ENCODE data around the gene SDK1. TPM values are rescaled to one million over a fixed set of nuclear protein-coding genes. Genes with fewer than 3 reads are reported as not detected.

The SDK1 gene
- total RNA-seq, 4 donors from 2014 or later: 1.2 to 1.8 (median 1.5) TPM

DNA sequence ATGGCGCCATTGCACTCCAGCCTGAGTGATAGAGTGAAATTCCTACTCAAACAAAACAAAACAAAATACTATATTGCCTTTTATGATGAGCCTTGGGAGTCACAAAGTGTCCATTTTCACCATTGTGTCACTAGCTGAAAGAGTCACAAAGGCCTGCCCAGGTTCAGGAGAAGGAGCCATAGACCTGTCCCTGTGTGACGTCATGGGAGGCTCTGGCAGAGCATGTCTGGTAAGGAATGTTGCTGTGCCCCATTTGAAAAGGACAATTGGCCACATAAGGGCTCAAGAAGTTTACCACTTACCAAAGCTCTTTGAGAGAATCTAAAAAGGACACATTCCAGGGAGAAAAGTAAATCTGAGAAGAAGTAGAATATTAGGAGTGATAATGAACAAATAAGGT, 367.7 kb downstream of the SDK1 start:
- Histone ChIP-seq H3K4me3 (no peak overlapping the region), H3K9me3 (no peaks in the 10 kb centered on the region), H3K27ac (no peak overlapping the region), H3K4me1 (no peaks in the 10 kb centered on the region), H3K36me3 (no peaks in the 10 kb centered on the region), H3K27me3 (no peaks in the 10 kb centered on the region)
- DNase-seq (no peak), ATAC-seq (no peak)
- no peak for TF ChIP-seq POLR2A (IDR thresholded peaks at IDR 0.05)
- TF ChIP-seq, protein P1, sequence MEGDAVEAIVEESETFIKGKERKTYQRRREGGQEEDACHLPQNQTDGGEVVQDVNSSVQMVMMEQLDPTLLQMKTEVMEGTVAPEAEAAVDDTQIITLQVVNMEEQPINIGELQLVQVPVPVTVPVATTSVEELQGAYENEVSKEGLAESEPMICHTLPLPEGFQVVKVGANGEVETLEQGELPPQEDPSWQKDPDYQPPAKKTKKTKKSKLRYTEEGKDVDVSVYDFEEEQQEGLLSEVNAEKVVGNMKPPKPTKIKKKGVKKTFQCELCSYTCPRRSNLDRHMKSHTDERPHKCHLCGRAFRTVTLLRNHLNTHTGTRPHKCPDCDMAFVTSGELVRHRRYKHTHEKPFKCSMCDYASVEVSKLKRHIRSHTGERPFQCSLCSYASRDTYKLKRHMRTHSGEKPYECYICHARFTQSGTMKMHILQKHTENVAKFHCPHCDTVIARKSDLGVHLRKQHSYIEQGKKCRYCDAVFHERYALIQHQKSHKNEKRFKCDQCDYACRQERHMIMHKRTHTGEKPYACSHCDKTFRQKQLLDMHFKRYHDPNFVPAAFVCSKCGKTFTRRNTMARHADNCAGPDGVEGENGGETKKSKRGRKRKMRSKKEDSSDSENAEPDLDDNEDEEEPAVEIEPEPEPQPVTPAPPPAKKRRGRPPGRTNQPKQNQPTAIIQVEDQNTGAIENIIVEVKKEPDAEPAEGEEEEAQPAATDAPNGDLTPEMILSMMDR (IDR thresholded peaks at IDR 0.05 in 4 of 5, conservative IDR thresholded peaks at IDR 0.05 in 1 of 5): no peak
- in situ Hi-C loops (cut with MboI; ENCODE audit: low sequenced_read_pairs in 4 of 4): no loop called here
- intact Hi-C loops (cut with DNase I; ENCODE audit: low total_unique reads): no loop called here

DNA sequence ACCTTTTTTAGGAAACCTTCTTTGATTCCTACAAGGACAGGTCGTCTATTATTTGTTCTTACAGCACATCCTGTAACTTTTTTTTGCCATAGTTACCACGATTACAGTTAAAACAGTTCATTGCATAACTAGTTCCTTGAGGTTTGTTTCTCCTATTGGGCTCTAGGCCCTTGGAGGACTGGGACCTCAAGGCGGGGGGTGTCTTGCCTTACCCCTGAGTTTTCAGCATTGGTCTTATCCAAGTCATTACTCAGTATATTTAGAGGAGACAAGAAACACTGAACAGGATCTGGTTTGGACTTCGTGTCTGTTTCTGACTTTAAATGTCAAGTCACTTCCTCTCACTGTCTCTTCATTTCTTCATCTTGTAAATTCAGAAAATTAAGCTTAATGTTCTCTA, 369.8 kb downstream of the SDK1 start:
- intact Hi-C loops (cut with DNase I; ENCODE audit: low total_unique reads): no loop called here
- in situ Hi-C loops (cut with MboI; ENCODE audit: low sequenced_read_pairs in 4 of 4): no loop called here

GRCh38 chr7:3673524-3673923, 372.5 kb downstream of the SDK1 start:
- Histone ChIP-seq H3K36me3 (no peaks in the 10 kb centered on the region), H3K4me3 (no peak overlapping the region), H3K9me3 (no peaks in the 10 kb centered on the region), H3K27ac (no peak overlapping the region), H3K27me3 (no peaks in the 10 kb centered on the region), H3K4me1 (no peaks in the 10 kb centered on the region)
- ATAC-seq (no peak), DNase-seq (no peak)
- no peak for TF ChIP-seq POLR2A (IDR thresholded peaks at IDR 0.05)
- TF ChIP-seq, protein P1 (IDR thresholded peaks at IDR 0.05 in 4 of 5, conservative IDR thresholded peaks at IDR 0.05 in 1 of 5): peak in 2 of 5 experiments; percentile 17 to 24
- intact Hi-C loops (cut with DNase I; ENCODE audit: low total_unique reads) (no loop called here), in situ Hi-C loops (cut with MboI; ENCODE audit: low sequenced_read_pairs in 4 of 4) (no loop called here)

More for the DNA sequence above, 369.8 kb downstream of the SDK1 start:
- H3K4me1 ChIP-seq: no peaks in the 10 kb centered on the region
- H3K27ac ChIP-seq: no peak overlapping the region
- ATAC-seq (no peak), DNase-seq (no peak)
- H3K27me3 ChIP-seq: no peaks in the 10 kb centered on the region
- TF ChIP-seq, protein P1 (IDR thresholded peaks at IDR 0.05 in 4 of 5, conservative IDR thresholded peaks at IDR 0.05 in 1 of 5): no peak
- TF ChIP-seq POLR2A (IDR thresholded peaks at IDR 0.05): no peak
- no peaks in the 10 kb centered on the region for H3K36me3 ChIP-seq
- no peaks in the 10 kb centered on the region for H3K9me3 ChIP-seq
- H3K4me3 ChIP-seq: no peak overlapping the region

GRCh38 chr7:3678314-3678810, 377.3 kb downstream of the SDK1 start:
- H3K9me3 ChIP-seq: no peaks in the 10 kb centered on the region
- ATAC-seq: no peak
- intact Hi-C loops (cut with DNase I; ENCODE audit: low total_unique reads) (no loop called here), in situ Hi-C loops (cut with MboI; ENCODE audit: low sequenced_read_pairs in 4 of 4) (no loop called here)
- no peak overlapping the region for H3K4me3 ChIP-seq
- no peaks in the 10 kb centered on the region for H3K27me3 ChIP-seq
- H3K27ac ChIP-seq: no peak overlapping the region
- DNase-seq: no peak
- no peaks in the 10 kb centered on the region for H3K36me3 ChIP-seq
- H3K4me1 ChIP-seq: no peaks in the 10 kb centered on the region
- TF ChIP-seq POLR2A (IDR thresholded peaks at IDR 0.05): no peak

DNA sequence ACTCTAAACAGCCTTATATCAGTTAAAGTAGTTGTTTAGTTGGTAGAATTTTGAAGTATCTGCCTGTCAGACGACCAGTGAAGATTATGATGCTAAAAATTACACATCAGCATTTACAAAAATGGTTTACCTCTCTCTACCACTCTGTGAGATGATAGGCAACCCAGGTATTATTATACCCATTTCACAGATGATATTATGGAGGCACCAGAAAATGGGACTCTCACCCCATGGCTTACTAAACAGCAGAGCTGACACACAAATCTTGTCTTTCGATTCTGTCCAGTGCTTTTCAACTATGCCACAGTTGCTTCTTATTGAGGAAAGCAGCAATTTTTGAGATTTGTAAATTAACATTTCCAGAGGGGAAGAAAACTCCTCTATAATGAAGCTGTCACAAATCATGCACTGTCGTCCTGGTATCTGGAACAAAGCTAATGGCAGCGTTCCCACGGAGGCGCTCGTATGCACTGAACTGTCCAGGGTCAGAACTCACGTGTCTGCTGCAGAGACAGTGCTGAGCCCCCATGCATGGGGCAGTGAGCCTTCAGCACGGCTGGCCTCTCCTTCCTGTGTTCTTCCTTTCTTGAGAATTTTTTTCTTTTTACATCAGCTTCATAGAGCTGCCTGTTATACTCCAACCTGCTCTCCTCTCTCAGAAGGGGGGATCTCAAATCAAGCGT, 381.1 kb downstream of the SDK1 start:
- no peaks in the 10 kb centered on the region for H3K4me1 ChIP-seq
- no peaks in the 10 kb centered on the region for H3K36me3 ChIP-seq
- no peak overlapping the region for H3K27ac ChIP-seq
- ATAC-seq (no peak), DNase-seq (no peak)
- intact Hi-C loops (cut with DNase I; ENCODE audit: low total_unique reads) (no loop called here), in situ Hi-C loops (cut with MboI; ENCODE audit: low sequenced_read_pairs in 4 of 4) (no loop called here)
- TF ChIP-seq POLR2A (IDR thresholded peaks at IDR 0.05): no peak
- TF ChIP-seq, protein P1 (IDR thresholded peaks at IDR 0.05 in 4 of 5, conservative IDR thresholded peaks at IDR 0.05 in 1 of 5): no peak
- no peak overlapping the region for H3K4me3 ChIP-seq
- no peaks in the 10 kb centered on the region for H3K27me3 ChIP-seq
- H3K9me3 ChIP-seq: no peaks in the 10 kb centered on the region
